Adrenal gland (tissue), 5 donors: ENCODE measurements around the gene C1R.

Experiments used
- POLR2A ChIP-seq, 2 donors: fragments of 450-650 bp; IDR thresholded peaks; one replicate each; pipeline ENCODE4 v1.6.1; 2017; ENCODE audit warnings: antibody characterized with exemption in 2 of 2, mild to moderate bottlenecking in 2 of 2, moderate library complexity in 1 of 2
- TF ChIP-seq, protein P1 (sequence below), 6 experiments: fragments of 450-650 bp in 4 of 6; fragments of 200-600 bp in 2 of 6; sonication (generic) in 1 of 6; IDR thresholded peaks; 1 replicate in 5 of 6; 2 replicates in 1 of 6; pipeline versions ENCODE4 v1.5.1 to v1.8.0; 2016 to 2021; ENCODE audit warnings: antibody characterized with exemption in 6 of 6, mild to moderate bottlenecking in 2 of 6, moderate library complexity in 1 of 6
- donor health status: DM: no; HTN: no; CAD: no.

GRCh38 chr12:7072554-7072953 is 19.7 kb downstream of the C1R start:
- TF ChIP-seq, protein P1, sequence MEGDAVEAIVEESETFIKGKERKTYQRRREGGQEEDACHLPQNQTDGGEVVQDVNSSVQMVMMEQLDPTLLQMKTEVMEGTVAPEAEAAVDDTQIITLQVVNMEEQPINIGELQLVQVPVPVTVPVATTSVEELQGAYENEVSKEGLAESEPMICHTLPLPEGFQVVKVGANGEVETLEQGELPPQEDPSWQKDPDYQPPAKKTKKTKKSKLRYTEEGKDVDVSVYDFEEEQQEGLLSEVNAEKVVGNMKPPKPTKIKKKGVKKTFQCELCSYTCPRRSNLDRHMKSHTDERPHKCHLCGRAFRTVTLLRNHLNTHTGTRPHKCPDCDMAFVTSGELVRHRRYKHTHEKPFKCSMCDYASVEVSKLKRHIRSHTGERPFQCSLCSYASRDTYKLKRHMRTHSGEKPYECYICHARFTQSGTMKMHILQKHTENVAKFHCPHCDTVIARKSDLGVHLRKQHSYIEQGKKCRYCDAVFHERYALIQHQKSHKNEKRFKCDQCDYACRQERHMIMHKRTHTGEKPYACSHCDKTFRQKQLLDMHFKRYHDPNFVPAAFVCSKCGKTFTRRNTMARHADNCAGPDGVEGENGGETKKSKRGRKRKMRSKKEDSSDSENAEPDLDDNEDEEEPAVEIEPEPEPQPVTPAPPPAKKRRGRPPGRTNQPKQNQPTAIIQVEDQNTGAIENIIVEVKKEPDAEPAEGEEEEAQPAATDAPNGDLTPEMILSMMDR (IDR thresholded peaks at IDR 0.05): no peak
- no peak for TF ChIP-seq POLR2A (IDR thresholded peaks at IDR 0.05)
